Stimulated activated CD4-positive, alpha-beta T cell treated with anti-CD3 and anti-CD28 coated beads, Interleukin-15, amount 100 ng/mL, for 1 hour (primary cell): ENCODE results near the gene WHRN.

ENCODE experiments used
- DNase-seq, 2 donors: peaks; one replicate each; pipeline ENCODE4 v3.0.0-alpha.2; 2020; ENCODE audit warnings: low read depth in 1 of 2, low spot score in 1 of 2

WHRN gene

GRCh38 chr9:114493521-114494184 is 11.6 kb downstream of the WHRN start:
- no peak for DNase-seq

- no peak for DNase-seq
Observed at GRCh38 chr9:114492991-114493390, 12.3 kb downstream of the WHRN start.

GRCh38 chr9:114491430-114492003 is 13.8 kb downstream of the WHRN start:
- DNase-seq: no peak

- DNase-seq: no peak
Observed at GRCh38 chr9:114489928-114490327, 15.3 kb downstream of the WHRN start.

GRCh38 chr9:114488398-114489129 is 16.7 kb downstream of the WHRN start:
- DNase-seq: no peak

GRCh38 chr9:114487607-114488300 is 17.5 kb downstream of the WHRN start:
- DNase-seq: peak in 1 of 2 donors; percentile 26

- DNase-seq: no peak
Observed at GRCh38 chr9:114486205-114486963, 18.9 kb downstream of the WHRN start.

GRCh38 chr9:114484854-114485443 is 20.3 kb downstream of the WHRN start:
- no peak for DNase-seq

GRCh38 chr9:114484215-114484853 is 20.9 kb downstream of the WHRN start:
- no peak for DNase-seq

- DNase-seq: no peak
Observed at GRCh38 chr9:114483499-114483898, 21.8 kb downstream of the WHRN start.

GRCh38 chr9:114482593-114482992 is 22.7 kb downstream of the WHRN start:
- DNase-seq: no peak

- no peak for DNase-seq
Observed at GRCh38 chr9:114481789-114482188, 23.5 kb downstream of the WHRN start.

- DNase-seq: no peak
Observed at GRCh38 chr9:114480746-114481435, 24.4 kb downstream of the WHRN start.

- no peak for DNase-seq
Observed at GRCh38 chr9:114478871-114479270, 26.4 kb downstream of the WHRN start.

- DNase-seq: no peak
Observed at GRCh38 chr9:114478459-114478858, 26.8 kb downstream of the WHRN start.

GRCh38 chr9:114477642-114478041 is 27.6 kb downstream of the WHRN start:
- DNase-seq: no peak

- no peak for DNase-seq
Observed at GRCh38 chr9:114476891-114477469, 28.3 kb downstream of the WHRN start.

- no peak for DNase-seq
Observed at GRCh38 chr9:114475412-114476135, 29.7 kb downstream of the WHRN start.

GRCh38 chr9:114474425-114474824 is 30.8 kb downstream of the WHRN start:
- DNase-seq: no peak
